ENCODE results near the gene BTBD6. TPM values are rescaled to one million over a fixed set of nuclear protein-coding genes. Genes with fewer than 3 reads are reported as not detected.

BTBD6 gene
- total and polyA plus RNA-seq, 2 experiments from 2014 or later: 2.2 to 11.6 TPM

DNA sequence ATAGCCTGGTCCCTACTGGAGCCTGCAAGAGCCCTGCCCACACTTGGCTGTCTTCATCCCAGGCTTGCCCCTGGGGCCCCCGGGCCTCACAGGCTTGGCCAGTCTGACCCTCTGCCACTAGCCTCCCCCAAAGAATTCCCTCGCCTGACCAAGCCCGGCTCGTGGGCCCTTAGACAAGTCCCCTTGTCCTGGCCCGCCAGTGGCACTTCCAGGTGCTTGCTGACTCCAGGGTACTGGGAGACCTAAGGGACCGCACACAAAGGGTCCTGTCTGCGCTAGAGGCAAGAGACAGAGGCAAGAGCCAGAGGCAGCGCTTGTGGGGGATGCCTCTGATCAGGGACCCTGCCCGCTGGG, 5.0 kb downstream of the BTBD6 start:
- H3K4me1 Mint-ChIP-seq: no peaks in the 10 kb centered on the region
- ATAC-seq: no peak
- DNase-seq (ENCODE audit: low spot score): no peak
- H3K36me3 ChIP-seq (ENCODE audit: insufficient read depth): no peaks in the 10 kb centered on the region
- no peak overlapping the region for H3K27ac ChIP-seq (ENCODE audit: low read depth)
- TF ChIP-seq STAT1 (IDR thresholded peaks at IDR 0.05; ENCODE audit: unreplicated experiment) (no peak), JUNB (IDR thresholded peaks at IDR 0.05; ENCODE audit: unreplicated experiment) (no peak), EZH2 (IDR thresholded peaks at IDR 0.05; ENCODE audit: low read depth, unreplicated experiment) (no peak), ZNF331 (CRISPR knock-in tag; IDR thresholded peaks at IDR 0.05; ENCODE audit: low read depth) (no peak), NANOG (IDR thresholded peaks at IDR 0.05; ENCODE audit: borderline replicate concordance) (no peak), POLR2AphosphoS5 (IDR thresholded peaks at IDR 0.05; ENCODE audit: low read depth) (no peak), CREB1 (CRISPR knock-in tag; IDR thresholded peaks at IDR 0.05; ENCODE audit: low read depth) (no peak), ZNF462 (CRISPR knock-in tag; IDR thresholded peaks at IDR 0.05) (no peak), CTCF (conservative IDR thresholded peaks at IDR 0.05; ENCODE audit: low read depth in 2 of 2) (no peak), ZNF114 (CRISPR knock-in tag; IDR thresholded peaks at IDR 0.05) (no peak), ETS1 (IDR thresholded peaks at IDR 0.05) (no peak)
- TF ChIP-seq, protein P1, sequence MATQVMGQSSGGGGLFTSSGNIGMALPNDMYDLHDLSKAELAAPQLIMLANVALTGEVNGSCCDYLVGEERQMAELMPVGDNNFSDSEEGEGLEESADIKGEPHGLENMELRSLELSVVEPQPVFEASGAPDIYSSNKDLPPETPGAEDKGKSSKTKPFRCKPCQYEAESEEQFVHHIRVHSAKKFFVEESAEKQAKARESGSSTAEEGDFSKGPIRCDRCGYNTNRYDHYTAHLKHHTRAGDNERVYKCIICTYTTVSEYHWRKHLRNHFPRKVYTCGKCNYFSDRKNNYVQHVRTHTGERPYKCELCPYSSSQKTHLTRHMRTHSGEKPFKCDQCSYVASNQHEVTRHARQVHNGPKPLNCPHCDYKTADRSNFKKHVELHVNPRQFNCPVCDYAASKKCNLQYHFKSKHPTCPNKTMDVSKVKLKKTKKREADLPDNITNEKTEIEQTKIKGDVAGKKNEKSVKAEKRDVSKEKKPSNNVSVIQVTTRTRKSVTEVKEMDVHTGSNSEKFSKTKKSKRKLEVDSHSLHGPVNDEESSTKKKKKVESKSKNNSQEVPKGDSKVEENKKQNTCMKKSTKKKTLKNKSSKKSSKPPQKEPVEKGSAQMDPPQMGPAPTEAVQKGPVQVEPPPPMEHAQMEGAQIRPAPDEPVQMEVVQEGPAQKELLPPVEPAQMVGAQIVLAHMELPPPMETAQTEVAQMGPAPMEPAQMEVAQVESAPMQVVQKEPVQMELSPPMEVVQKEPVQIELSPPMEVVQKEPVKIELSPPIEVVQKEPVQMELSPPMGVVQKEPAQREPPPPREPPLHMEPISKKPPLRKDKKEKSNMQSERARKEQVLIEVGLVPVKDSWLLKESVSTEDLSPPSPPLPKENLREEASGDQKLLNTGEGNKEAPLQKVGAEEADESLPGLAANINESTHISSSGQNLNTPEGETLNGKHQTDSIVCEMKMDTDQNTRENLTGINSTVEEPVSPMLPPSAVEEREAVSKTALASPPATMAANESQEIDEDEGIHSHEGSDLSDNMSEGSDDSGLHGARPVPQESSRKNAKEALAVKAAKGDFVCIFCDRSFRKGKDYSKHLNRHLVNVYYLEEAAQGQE (IDR thresholded peaks at IDR 0.05; ENCODE audit: unreplicated experiment): no peak
- no peak overlapping the region for H3K27ac Mint-ChIP-seq
- H3K36me3 Mint-ChIP-seq (ENCODE audit: low read depth): peaks cover 16% of the 10 kb centered on the region
- H3K79me2 ChIP-seq (replicated peaks; ENCODE audit: insufficient read depth): no peaks in the 10 kb centered on the region
- H3K9me2 ChIP-seq (ENCODE audit: insufficient read depth): no peaks in the 10 kb centered on the region
- no peaks in the 10 kb centered on the region for H3K4me1 ChIP-seq (ENCODE audit: insufficient read depth)
- H3K27me3 ChIP-seq (ENCODE audit: insufficient read depth): no peaks in the 10 kb centered on the region
- 0 out of 2 replicates have a peak, but pooled peaks cover 4% of the 10 kb centered on the region for H3F3A ChIP-seq (replicated peaks; ENCODE audit: low read depth)
- no peaks in the 10 kb centered on the region for H3K9me3 Mint-ChIP-seq
- H3K4me3 ChIP-seq: no peak overlapping the region
- no peak overlapping the region for H2AFZ ChIP-seq
- H3K4me2 ChIP-seq: no peak overlapping the region
- H3K27me3 Mint-ChIP-seq (ENCODE audit: insufficient read depth, low read depth, poor library complexity): peaks cover 10% of the 10 kb centered on the region
- no peak overlapping the region for H3K4me3 Mint-ChIP-seq
- no peaks in the 10 kb centered on the region for H4K20me1 ChIP-seq (replicated peaks; ENCODE audit: insufficient read depth)
